Thyroid gland (tissue), 4 donors: ENCODE data around the gene FAM83B. TPM values are rescaled to one million over a fixed set of nuclear protein-coding genes. Genes with fewer than 3 reads are reported as not detected.

Experiments
- DNase-seq, 2 donors: peaks; one replicate each; pipeline ENCODE4 v3.0.0-alpha.2; 2019
- H3K27ac ChIP-seq, 3 donors: fragments of 200-600 bp; sonication (generic); 1 replicate in 2 of 3; 2 replicates in 1 of 3; pipeline ENCODE4 v1.5.1; 2016 to 2019; ENCODE audit warnings: mild to moderate bottlenecking in 1 of 3, moderate library complexity in 1 of 3
- H3K27me3 ChIP-seq: fragments of 200-600 bp; sonication (generic); one replicate; pipeline ENCODE4 v1.5.1; 2019
- H3K36me3 ChIP-seq, 2 donors: fragments of 200-600 bp; sonication (generic); one replicate each; pipeline ENCODE4 v1.5.1; 2016 to 2019
- H3K4me1 ChIP-seq, 2 donors: fragments of 200-600 bp; sonication (generic); one replicate each; pipeline ENCODE4 v1.5.1; 2017 to 2019
- H3K4me3 ChIP-seq, 3 donors: fragments of 200-600 bp; sonication (generic); replicated peaks in 1 of 3; 1 replicate in 2 of 3; 2 replicates in 1 of 3; pipeline ENCODE4 v1.5.1; 2016; ENCODE audit warnings: mild to moderate bottlenecking in 1 of 3
- H3K9me3 ChIP-seq: fragments of 200-600 bp; sonication (generic); one replicate; pipeline ENCODE4 v1.5.1; 2017
- CTCF ChIP-seq, 6 experiments: fragments of 200-600 bp in 3 of 6; fragments of 450-650 bp in 3 of 6; sonication (generic) in 3 of 6; IDR thresholded peaks; one replicate each; pipeline ENCODE4 v1.5.1; 2016 to 2019; ENCODE audit warnings: antibody characterized with exemption in 6 of 6, mild to moderate bottlenecking in 2 of 6, inconsistent platforms in 1 of 6, moderate library complexity in 1 of 6
- POLR2A ChIP-seq, 2 donors: fragments of 450-650 bp; IDR thresholded peaks; one replicate each; pipeline ENCODE4 v1.6.1; 2017; ENCODE audit warnings: antibody characterized with exemption in 2 of 2, mild to moderate bottlenecking in 2 of 2, moderate library complexity in 1 of 2
- WGBS, 2 donors: methylation state at CpG; one replicate each; pipeline ENCODE4 v1.1.5; 2017; 5-methylcytosine and 5-hydroxymethylcytosine counted together
- intact Hi-C: fragments of 100-400 bp; cut with DNase I; formaldehyde crosslinking; loops from one replicate; pipeline ENCODE4 v1.15.1; 2023
- total RNA-seq, 4 donors: library from RNA; depleted of rRNA; stranded (reverse); fragments of >200 nt; gene quantifications; one replicate each; pipeline ENCODE4 v1.2.3, GENCODE V29; 2016

The FAM83B gene
- total RNA-seq, 4 donors from 2014 or later = 20.3 to 29.9 (median 23.5) TPM

DNA sequence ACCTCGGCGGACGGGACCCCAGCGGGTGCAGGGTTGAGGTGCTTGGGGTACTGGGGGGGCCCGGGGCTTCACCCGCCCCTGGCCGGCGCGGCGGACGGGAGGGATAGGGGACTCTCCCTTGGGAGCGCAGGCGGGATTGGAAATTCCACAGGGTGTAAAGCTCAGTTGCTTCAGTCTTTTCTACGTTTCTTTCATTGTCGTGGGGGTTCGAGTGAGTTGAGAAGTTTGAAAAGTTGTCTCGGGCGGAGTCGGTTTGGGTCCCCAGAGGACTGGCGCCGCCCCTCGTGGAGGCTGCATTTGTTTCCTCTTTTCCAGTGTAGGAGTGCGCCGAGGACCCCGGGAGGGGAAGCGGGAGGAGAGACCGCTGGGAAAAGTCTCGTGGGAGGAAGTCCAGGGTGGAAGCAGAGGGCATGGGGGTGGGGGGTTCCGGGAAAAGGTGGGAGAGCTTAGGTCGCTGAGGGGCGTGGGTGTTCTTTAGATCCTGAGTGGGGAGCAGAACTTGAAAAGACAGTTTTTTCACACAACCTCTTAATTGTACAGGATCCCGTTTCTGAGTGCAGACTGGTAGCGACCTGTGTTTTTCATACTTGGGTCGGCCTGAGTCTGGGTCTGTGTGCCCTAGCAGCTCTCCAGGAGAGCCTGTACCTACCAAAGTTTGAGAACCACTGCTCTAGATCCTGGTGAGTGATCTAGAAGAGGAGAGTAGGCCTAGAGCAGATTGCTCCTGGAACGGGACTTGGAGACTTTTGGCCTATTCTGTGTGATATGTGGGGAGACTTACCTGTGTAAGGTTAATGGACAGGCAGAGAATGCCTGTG, 495 bp downstream of the FAM83B start:
- intact Hi-C loops = no loop called here
- Histone ChIP-seq H3K27me3 (no peaks in the 10 kb centered on the region), H3K4me1 (peaks cover 0 to 17% of the 10 kb centered on the region in 2 donors), H3K27ac (peak overlapping the region; percentile 59 to 91 (median 86)), H3K36me3 (no peaks in the 10 kb centered on the region), H3K4me3 (peak overlapping the region; percentile 42 to 90 (median 72)), H3K9me3 (no peaks in the 10 kb centered on the region)
- 4 to 5% methylated on average over 25 to 34 of the region's 35 CpGs for WGBS, 2 donors
- peak; percentile 52 to 54 for DNase-seq
- TF ChIP-seq CTCF (IDR thresholded peaks at IDR 0.05) (no peak), POLR2A (IDR thresholded peaks at IDR 0.05) (peak in 1 of 2 donors; percentile 6)

DNA sequence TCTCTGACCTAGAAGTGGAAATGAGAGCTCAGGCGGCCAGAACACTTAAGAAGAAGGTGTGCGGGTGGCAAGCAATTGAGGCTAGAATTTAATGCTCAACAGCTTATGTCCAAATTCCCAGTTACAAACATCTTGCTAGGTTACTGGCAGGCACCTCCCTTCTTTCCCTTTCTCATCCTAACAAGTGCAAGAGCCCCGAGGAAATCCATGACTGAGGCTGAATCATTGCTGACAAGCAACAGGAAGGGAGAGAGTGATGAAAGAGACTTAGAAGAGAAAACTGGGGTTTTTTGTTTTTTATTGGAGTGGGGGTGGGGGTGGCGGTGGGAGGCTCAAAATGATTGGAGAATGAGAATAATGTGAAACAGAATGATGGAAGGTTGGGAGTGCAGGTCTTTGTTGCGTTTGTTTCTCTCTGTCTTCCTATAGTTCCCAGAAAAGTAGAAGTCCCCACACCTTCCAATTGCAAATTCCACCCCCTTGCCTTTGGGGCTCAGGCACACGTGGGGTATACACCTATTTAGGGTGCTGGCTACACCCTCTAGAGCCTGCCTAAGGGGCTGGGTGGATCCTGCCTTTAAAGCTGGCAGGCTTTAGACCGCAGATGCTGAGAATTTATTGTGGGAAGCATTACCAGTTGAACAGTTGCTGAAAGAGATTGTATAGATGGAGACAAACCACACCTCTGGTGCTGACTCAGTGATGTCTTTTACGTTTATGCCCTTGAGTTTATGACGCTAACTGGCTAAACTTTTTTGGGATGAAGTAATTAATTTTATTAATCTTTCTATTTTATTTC, 1.4 kb downstream of the FAM83B start:
- no peak for DNase-seq
- Histone ChIP-seq H3K27ac (peak overlapping the region in 2 of 3 donors; percentile 86 to 91), H3K9me3 (no peaks in the 10 kb centered on the region), H3K4me3 (peak overlapping the region in 1 of 3 donors; percentile 42), H3K27me3 (no peaks in the 10 kb centered on the region), H3K4me1 (peaks cover 0 to 17% of the 10 kb centered on the region in 2 donors), H3K36me3 (no peaks in the 10 kb centered on the region)
- TF ChIP-seq POLR2A (IDR thresholded peaks at IDR 0.05) = no peak
- no peak for TF ChIP-seq CTCF (IDR thresholded peaks at IDR 0.05)
- 68 to 75% methylated on average over 9 of the region's 9 CpGs for WGBS, 2 donors
- intact Hi-C loops = no loop called here

DNA sequence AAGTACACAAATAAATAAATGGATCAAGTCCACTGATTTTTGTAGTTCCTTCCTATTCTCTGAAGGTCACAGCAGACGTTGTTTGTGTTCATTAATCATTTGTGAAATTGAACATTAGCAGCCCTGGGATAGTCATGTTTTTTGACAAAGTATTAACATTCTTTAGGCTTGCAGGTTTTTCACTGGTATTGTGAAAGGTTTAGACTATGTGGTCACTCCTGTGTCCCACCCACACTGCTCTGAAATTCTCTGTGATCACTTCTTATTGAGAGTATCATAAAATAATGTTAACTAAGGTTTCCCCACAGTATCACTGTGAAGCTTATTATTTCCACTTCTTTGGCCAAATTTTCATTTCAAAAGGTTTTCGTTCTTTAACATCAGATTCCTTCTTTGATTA, 3.5 kb downstream of the FAM83B start:
- Histone ChIP-seq H3K4me1 (peaks cover 0 to 17% of the 10 kb centered on the region in 2 donors), H3K27ac (peak overlapping the region in 1 of 3 donors; percentile 1), H3K36me3 (no peaks in the 10 kb centered on the region), H3K9me3 (no peaks in the 10 kb centered on the region), H3K4me3 (no peak overlapping the region), H3K27me3 (no peaks in the 10 kb centered on the region)
- DNase-seq = no peak
- 55 to 56% methylated on average over 2 of the region's 2 CpGs for WGBS, 2 donors
- intact Hi-C loops = no loop called here
- TF ChIP-seq CTCF (IDR thresholded peaks at IDR 0.05) (no peak), POLR2A (IDR thresholded peaks at IDR 0.05) (no peak)

- intact Hi-C loops = no loop called here
- WGBS, 2 donors = 29 to 42% methylated on average over 3 of the region's 3 CpGs
- Histone ChIP-seq H3K4me3 (no peak overlapping the region), H3K4me1 (peaks cover 12 to 22% of the 10 kb centered on the region in 2 donors), H3K27me3 (no peaks in the 10 kb centered on the region), H3K27ac (peak overlapping the region; percentile 78 to 94 (median 90)), H3K36me3 (no peaks in the 10 kb centered on the region), H3K9me3 (no peaks in the 10 kb centered on the region)
- TF ChIP-seq POLR2A (IDR thresholded peaks at IDR 0.05) (peak in 1 of 2 donors; percentile 77), CTCF (IDR thresholded peaks at IDR 0.05) (no peak)
- DNase-seq = peak; percentile 62
These were observed 9.6 kb downstream of the FAM83B start for GRCh38 chr6:54856129-54856528.
